ENCODE results near the gene PHIP.
A peak's percentile ranks its signal among the peaks of the same experiment; 100 is the strongest.

Gene PHIP

GRCh38 chr6:79078075-79078969, at the start of gene PHIP:
Gene PHIP, minus strand, starts transcription at chr6:79078254. Its CDS starts 186 bp downstream, at chr6:79078068.
- in situ Hi-C loops (cut with MboI; ENCODE audit: low pct_unique_long_range_greater_than_20kb, low sequenced_read_pairs, unreplicated experiment), result no loop called here
- peak; percentile 80 for DNase-seq (ENCODE audit: low spot score)
- no peak for TF ChIP-seq CTCF (IDR thresholded peaks at IDR 0.05; ENCODE audit: extremely low read depth, insufficient read depth, missing control alignments)

DNA sequence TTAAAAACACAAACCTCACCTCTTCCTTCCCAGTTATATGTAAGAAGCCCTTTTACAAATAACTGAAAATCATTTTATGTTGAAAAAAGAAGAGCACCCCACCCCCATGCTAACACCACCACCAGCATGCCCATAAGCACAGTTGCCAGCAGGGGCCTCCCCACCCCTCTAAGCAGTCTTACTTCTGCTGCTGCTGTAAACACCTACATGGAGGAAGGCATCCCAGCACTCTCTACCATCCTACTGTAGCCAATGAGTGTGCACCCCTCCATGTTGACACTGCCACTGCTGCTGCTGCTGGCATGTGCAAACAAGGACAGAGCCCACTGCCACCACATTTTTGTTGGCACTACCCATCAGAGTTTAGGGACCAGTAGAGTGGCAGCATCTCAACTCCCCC, 49.6 kb upstream of the PHIP start:
- in situ Hi-C loops (cut with MboI; ENCODE audit: low pct_unique_long_range_greater_than_20kb, low sequenced_read_pairs, unreplicated experiment), result no loop called here
- TF ChIP-seq CTCF (IDR thresholded peaks at IDR 0.05; ENCODE audit: extremely low read depth, insufficient read depth, missing control alignments), result no peak
- DNase-seq (ENCODE audit: low spot score), result no peak

GRCh38 chr6:79119217-79119616, 41.2 kb upstream of the PHIP start:
- DNase-seq (ENCODE audit: low spot score), result no peak
- no peak for TF ChIP-seq CTCF (IDR thresholded peaks at IDR 0.05; ENCODE audit: extremely low read depth, insufficient read depth, missing control alignments)

GRCh38 chr6:79117752-79118151, 39.7 kb upstream of the PHIP start:
- DNase-seq (ENCODE audit: low spot score), result no peak
- in situ Hi-C loops (cut with MboI; ENCODE audit: low pct_unique_long_range_greater_than_20kb, low sequenced_read_pairs, unreplicated experiment), result loop anchor here (25.0 kb wide), 1 partner anchor 595 kb away; no protein-coding TSS in a partner anchor
- TF ChIP-seq CTCF (IDR thresholded peaks at IDR 0.05; ENCODE audit: extremely low read depth, insufficient read depth, missing control alignments), result no peak

More at GRCh38 chr6:79119217-79119616, 41.2 kb upstream of the PHIP start:
- in situ Hi-C loops (cut with MboI; ENCODE audit: low pct_unique_long_range_greater_than_20kb, low sequenced_read_pairs, unreplicated experiment), result loop anchor here (25.0 kb wide), 1 partner anchor 593 kb away; no protein-coding TSS in a partner anchor

DNA sequence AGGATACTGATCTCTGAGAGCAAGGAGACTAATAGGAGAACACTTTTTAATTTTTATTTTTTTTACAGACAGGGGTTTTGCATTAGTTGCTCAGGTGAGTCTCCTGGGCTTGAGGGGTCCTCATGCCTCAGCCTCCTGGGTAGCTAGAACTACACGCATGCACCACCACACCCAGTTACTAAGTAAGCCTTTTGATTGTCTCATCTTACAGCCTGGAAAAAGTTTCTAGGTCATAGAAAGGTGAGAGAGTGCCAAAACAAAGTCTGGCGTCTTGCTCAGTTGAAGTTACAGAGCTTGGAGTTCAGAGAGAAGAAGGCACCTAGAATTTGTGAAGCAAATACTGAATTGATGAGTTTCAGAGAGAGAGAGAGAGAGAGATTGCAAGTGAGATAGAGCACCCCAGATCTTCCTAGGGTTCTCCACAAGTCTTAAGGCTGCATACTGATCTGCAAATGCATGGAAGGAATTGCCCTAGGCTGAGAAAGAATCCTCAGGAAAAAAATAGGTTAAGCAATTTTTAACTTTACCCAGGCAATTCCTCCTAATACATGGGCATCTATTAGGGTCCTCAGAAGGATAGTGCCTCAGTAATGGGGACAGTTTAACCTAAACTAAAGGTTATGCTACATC, 37.6 kb upstream of the PHIP start:
- no peak for DNase-seq (ENCODE audit: low spot score)
- in situ Hi-C loops (cut with MboI; ENCODE audit: low pct_unique_long_range_greater_than_20kb, low sequenced_read_pairs, unreplicated experiment), result loop anchor here (25.0 kb wide), 1 partner anchor 597 kb away; no protein-coding TSS in a partner anchor
- TF ChIP-seq CTCF (IDR thresholded peaks at IDR 0.05; ENCODE audit: extremely low read depth, insufficient read depth, missing control alignments), result no peak

- in situ Hi-C loops (cut with MboI; ENCODE audit: low pct_unique_long_range_greater_than_20kb, low sequenced_read_pairs, unreplicated experiment), result loop anchor here (25.0 kb wide), 1 partner anchor 601 kb away; no protein-coding TSS in a partner anchor
- TF ChIP-seq CTCF (IDR thresholded peaks at IDR 0.05; ENCODE audit: extremely low read depth, insufficient read depth, missing control alignments), result no peak
- DNase-seq (ENCODE audit: low spot score), result no peak
These were observed 33.5 kb upstream of the PHIP start for GRCh38 chr6:79111549-79111948.
